GM23338 (cell line): Measurements from ENCODE around the gene EIF3L. TPM values are rescaled to one million over a fixed set of nuclear protein-coding genes. Genes with fewer than 3 reads are reported as not detected.

Experiments
- ATAC-seq: fragments of 200-7000 bp; cut with Tn5 transposase; 3 replicates; pipeline ENCODE4 v1.9.1; 2020
- DNase-seq: peaks from one replicate; pipeline ENCODE4 v3.0.0-alpha.2; 2015; ENCODE audit warnings: low spot score
- H2AFZ ChIP-seq: fragments of 200-600 bp; sonication (generic); 2 replicates; pipeline ENCODE4 v1.8.0; 2016; ENCODE audit warnings: antibody characterized with exemption, mild to moderate bottlenecking, moderate library complexity
- H3F3A ChIP-seq: fragments of 200-600 bp; sonication (generic); replicated peaks from 2 replicates; pipeline ENCODE4 v1.8.0; 2017; ENCODE audit warnings: antibody characterized with exemption, mixed run types, low read depth
- H3K27ac ChIP-seq: fragments of 200-600 bp; sonication (generic); 2 replicates; pipeline ENCODE4 v1.6.1; 2016; ENCODE audit warnings: low read depth
- H3K27me3 ChIP-seq: fragments of 200-600 bp; sonication (generic); 2 replicates; pipeline ENCODE4 v1.8.0; 2016; ENCODE audit warnings: mild to moderate bottlenecking, mixed run types, moderate library complexity; ENCODE audit not compliant: insufficient read depth
- H3K36me3 ChIP-seq: fragments of 200-600 bp; sonication (generic); 2 replicates; pipeline ENCODE4 v1.8.0; 2016; ENCODE audit warnings: mild to moderate bottlenecking; ENCODE audit not compliant: insufficient read depth
- H3K4me1 ChIP-seq: fragments of 200-600 bp; sonication (generic); 2 replicates; pipeline ENCODE4 v1.8.0; 2016; ENCODE audit warnings: mild to moderate bottlenecking, moderate library complexity; ENCODE audit not compliant: insufficient read depth
- H3K4me2 ChIP-seq: fragments of 200-600 bp; sonication (generic); 2 replicates; pipeline ENCODE4 v1.7.1; 2017; ENCODE audit warnings: mixed run types
- H3K4me3 ChIP-seq: fragments of 200-600 bp; sonication (generic); 2 replicates; pipeline ENCODE4 v1.6.1; 2016; ENCODE audit warnings: mixed run types
- H3K79me2 ChIP-seq: fragments of 200-600 bp; sonication (generic); replicated peaks from 2 replicates; pipeline ENCODE4 v1.8.0; 2017; ENCODE audit warnings: mild to moderate bottlenecking; ENCODE audit not compliant: insufficient read depth
- H3K9me2 ChIP-seq: fragments of 200-600 bp; sonication (generic); 2 replicates; pipeline ENCODE4 v1.8.0; 2017; ENCODE audit not compliant: insufficient read depth
- H4K20me1 ChIP-seq: fragments of 200-600 bp; sonication (generic); replicated peaks from 2 replicates; pipeline ENCODE4 v1.8.0; 2017; ENCODE audit warnings: mild to moderate bottlenecking; ENCODE audit not compliant: insufficient read depth
- H3K27ac Mint-ChIP-seq: 2 replicates; pipeline ENCODE4 v1.8.0; 2020; ENCODE audit warnings: inconsistent platforms, mild to moderate bottlenecking, moderate library complexity, mixed read lengths
- H3K27me3 Mint-ChIP-seq: 3 replicates; pipeline ENCODE4 v1.8.0; 2022; ENCODE audit warnings: low read depth, mild to moderate bottlenecking, moderate library complexity, mixed read lengths, inconsistent platforms; ENCODE audit not compliant: insufficient read depth, poor library complexity
- H3K36me3 Mint-ChIP-seq: 3 replicates; pipeline ENCODE4 v1.8.0; 2021; ENCODE audit warnings: low read depth, mild to moderate bottlenecking, inconsistent platforms, moderate library complexity, mixed read lengths
- H3K4me1 Mint-ChIP-seq: 3 replicates; pipeline ENCODE4 v1.8.0; 2020; ENCODE audit warnings: mild to moderate bottlenecking, inconsistent platforms, mixed read lengths
- H3K4me3 Mint-ChIP-seq: 3 replicates; pipeline ENCODE4 v1.8.0; 2021; ENCODE audit warnings: moderate library complexity, mild to moderate bottlenecking, inconsistent platforms, mixed read lengths
- H3K9me3 Mint-ChIP-seq: 3 replicates; pipeline ENCODE4 v1.8.0; 2020; ENCODE audit warnings: moderate library complexity, mild to moderate bottlenecking, inconsistent platforms, mixed read lengths
- CREB1 ChIP-seq: fragments of 250-450 bp; sonication (Bioruptor Pico); IDR thresholded peaks from 2 replicates; pipeline ENCODE4 v1.5.0; 2020; ENCODE audit warnings: low read depth, mild to moderate bottlenecking, moderate library complexity
- EZH2 ChIP-seq: fragments of 200-600 bp; sonication (generic); IDR thresholded peaks from one replicate; pipeline ENCODE4 v1.8.0; 2017; ENCODE audit warnings: antibody characterized with exemption, mild to moderate bottlenecking, low read depth; ENCODE audit not compliant: unreplicated experiment
- JUNB ChIP-seq: IDR thresholded peaks from one replicate; pipeline ENCODE4 v1.6.1; 2016; ENCODE audit warnings: antibody characterized with exemption; ENCODE audit not compliant: unreplicated experiment
- POLR2AphosphoS5 ChIP-seq: IDR thresholded peaks from 2 replicates; pipeline ENCODE4 v1.6.1; 2016; ENCODE audit warnings: antibody characterized with exemption, low read depth
- ZNF331 ChIP-seq: fragments of 250-450 bp; sonication (Bioruptor Pico); IDR thresholded peaks from 2 replicates; pipeline ENCODE4 v1.5.0; 2020; ENCODE audit warnings: low read depth, mild to moderate bottlenecking, moderate library complexity
- polyA plus RNA-seq: library from polyadenylated mRNA; unstranded; fragments of >200 nt; fragmentation: Nextera tagmentation; extraction: Ambion mirVana; gene quantifications from 2 replicates; pipeline ENCODE4 v1.2.1, GENCODE V29; 2016
- total RNA-seq: library from RNA; depleted of rRNA; stranded (reverse); fragments of >200 nt; shearing (Covaris generic); gene quantifications from 2 replicates; pipeline ENCODE4 v1.2.3, GENCODE V29; 2014
- TF ChIP-seq, protein P1 (sequence below): IDR thresholded peaks from 2 replicates; pipeline ENCODE4 v1.6.1; 2016; ENCODE audit warnings: antibody characterized with exemption
- TF ChIP-seq, protein P2 (sequence below): IDR thresholded peaks from one replicate; pipeline ENCODE4 v1.6.1; 2018; ENCODE audit warnings: antibody characterized with exemption; ENCODE audit not compliant: unreplicated experiment

Gene EIF3L
- total and polyA plus RNA-seq, 2 experiments from 2014 or later = 430 to 459 TPM

DNA sequence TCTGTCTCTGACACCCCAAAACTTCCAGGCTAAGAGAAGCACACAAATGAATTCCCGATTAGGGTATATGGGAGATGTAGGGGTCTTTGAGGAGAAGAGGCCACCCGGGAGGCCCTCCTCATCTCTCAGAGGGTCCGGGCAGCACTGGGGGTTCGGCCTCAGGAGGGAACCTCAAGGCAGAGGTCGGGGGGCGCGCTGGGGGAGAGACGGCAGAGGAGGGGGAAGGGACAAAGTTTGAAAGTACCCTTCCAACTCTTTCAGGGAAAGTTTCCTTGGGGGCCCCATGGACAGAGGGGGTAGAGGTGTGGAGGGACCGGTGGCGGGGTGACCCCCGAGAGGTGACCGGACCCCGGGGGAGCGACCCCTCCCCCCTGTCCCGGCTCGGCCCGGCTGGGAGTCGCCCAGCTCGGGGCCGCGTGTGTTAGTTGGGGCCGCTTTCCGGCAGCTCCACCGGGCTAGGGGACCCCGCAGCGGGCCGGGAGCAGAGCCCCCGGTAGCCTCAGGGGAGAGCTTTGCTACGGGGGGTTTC lies 44.8 kb upstream of the EIF3L start:
- peak; percentile 27 for DNase-seq
- Histone ChIP-seq H3F3A (peaks cover 20% of the 10 kb centered on the region), H3K36me3 (no peaks in the 10 kb centered on the region), H3K79me2 (0 out of 2 replicates have a peak, but pooled peaks cover 6% of the 10 kb centered on the region), H3K4me3 (peak overlapping the region; percentile 86), H2AFZ (peak overlapping the region; percentile 92), H4K20me1 (no peaks in the 10 kb centered on the region; the same call in 1 of the 2 replicates), H3K27ac (no peak overlapping the region), H3K4me1 (peaks cover 25% of the 10 kb centered on the region), H3K9me2 (no peaks in the 10 kb centered on the region), H3K4me2 (peak overlapping the region; percentile 100), H3K27me3 (peaks cover 75% of the 10 kb centered on the region)
- H3K9me3 Mint-ChIP-seq = no peaks in the 10 kb centered on the region; the same call in 2 of the 3 replicates
- no peak for ATAC-seq
- TF ChIP-seq CREB1 (CRISPR knock-in tag) (no peak), EZH2 (no peak)
- H3K36me3 Mint-ChIP-seq = no peaks in the 10 kb centered on the region
- H3K4me3 Mint-ChIP-seq = peak overlapping the region; percentile 86
- no peak overlapping the region for H3K27ac Mint-ChIP-seq
- peaks cover 61% of the 10 kb centered on the region for H3K27me3 Mint-ChIP-seq
- H3K4me1 Mint-ChIP-seq = peaks cover 28% of the 10 kb centered on the region

DNA sequence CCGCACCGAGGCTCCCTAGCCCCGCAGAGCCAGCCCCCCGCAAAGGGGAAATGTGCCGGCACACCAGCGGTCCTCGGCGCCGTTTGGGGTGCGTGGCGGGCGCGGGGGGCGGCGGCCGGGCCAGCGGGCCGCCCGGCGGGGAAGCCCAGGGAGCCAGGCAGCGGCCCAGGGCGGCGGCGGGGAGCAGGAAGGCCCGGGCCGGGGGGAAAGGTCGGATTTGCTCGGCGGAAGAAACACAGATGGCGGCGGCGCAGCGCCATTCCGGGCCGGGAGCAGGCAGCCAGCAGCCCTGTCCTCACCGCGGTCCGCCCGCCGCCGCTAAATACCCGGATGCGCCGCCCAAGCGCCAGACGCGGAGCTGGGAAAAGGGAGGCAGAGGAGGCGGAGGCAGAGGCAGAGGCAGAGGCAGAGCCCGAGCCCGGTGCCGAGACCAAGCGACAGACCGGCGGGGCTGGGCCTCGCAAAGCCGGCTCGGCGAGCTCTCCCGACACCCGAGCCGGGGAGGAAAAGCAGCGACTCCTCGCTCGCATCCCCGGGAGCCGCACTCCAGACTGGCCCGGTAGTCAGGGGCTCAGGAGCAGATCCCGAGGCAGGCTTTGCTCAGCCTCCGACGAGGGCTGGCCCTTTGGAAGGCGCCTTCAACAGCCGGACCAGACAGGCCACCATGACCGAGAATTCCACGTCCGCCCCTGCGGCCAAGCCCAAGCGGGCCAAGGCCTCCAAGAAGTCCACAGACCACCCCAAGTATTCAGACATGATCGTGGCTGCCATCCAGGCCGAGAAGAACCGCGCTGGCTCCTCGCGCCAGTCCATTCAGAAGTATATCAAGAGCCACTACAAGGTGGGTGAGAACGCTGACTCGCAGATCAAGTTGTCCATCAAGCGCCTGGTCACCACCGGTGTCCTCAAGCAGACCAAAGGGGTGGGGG lies 44.1 kb upstream of the EIF3L start:
- Mint-ChIP-seq H3K27ac (no peak overlapping the region), H3K4me1 (peaks cover 28% of the 10 kb centered on the region), H3K36me3 (no peaks in the 10 kb centered on the region), H3K9me3 (no peaks in the 10 kb centered on the region; the same call in 2 of the 3 replicates), H3K27me3 (peaks cover 61% of the 10 kb centered on the region), H3K4me3 (peak overlapping the region; percentile 89)
- Histone ChIP-seq H3K27me3 (peaks cover 73% of the 10 kb centered on the region), H3K4me2 (peak overlapping the region; percentile 100), H3K9me2 (no peaks in the 10 kb centered on the region), H3K36me3 (no peaks in the 10 kb centered on the region), H3K27ac (no peak overlapping the region), H3K4me1 (peaks cover 25% of the 10 kb centered on the region), H3K79me2 (0 out of 2 replicates have a peak, but pooled peaks cover 6% of the 10 kb centered on the region), H2AFZ (0 out of 2 replicates have a peak overlapping the region, but pooled peaks have one; percentile 56), H3F3A (peaks cover 20% of the 10 kb centered on the region), H3K4me3 (peak overlapping the region; percentile 86), H4K20me1 (no peaks in the 10 kb centered on the region; the same call in 1 of the 2 replicates)
- ATAC-seq (peak; percentile 1), DNase-seq (peak; percentile 84)
- TF ChIP-seq, protein P1, sequence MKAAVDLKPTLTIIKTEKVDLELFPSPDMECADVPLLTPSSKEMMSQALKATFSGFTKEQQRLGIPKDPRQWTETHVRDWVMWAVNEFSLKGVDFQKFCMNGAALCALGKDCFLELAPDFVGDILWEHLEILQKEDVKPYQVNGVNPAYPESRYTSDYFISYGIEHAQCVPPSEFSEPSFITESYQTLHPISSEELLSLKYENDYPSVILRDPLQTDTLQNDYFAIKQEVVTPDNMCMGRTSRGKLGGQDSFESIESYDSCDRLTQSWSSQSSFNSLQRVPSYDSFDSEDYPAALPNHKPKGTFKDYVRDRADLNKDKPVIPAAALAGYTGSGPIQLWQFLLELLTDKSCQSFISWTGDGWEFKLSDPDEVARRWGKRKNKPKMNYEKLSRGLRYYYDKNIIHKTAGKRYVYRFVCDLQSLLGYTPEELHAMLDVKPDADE = 0 out of 2 replicates have a peak, but pooled peaks have one; percentile 27
- no peak for TF ChIP-seq ZNF331 (CRISPR knock-in tag)
- no peak for TF ChIP-seq JUNB
- peak; percentile 90 for TF ChIP-seq POLR2AphosphoS5
- TF ChIP-seq EZH2 = peak; percentile 46

DNA sequence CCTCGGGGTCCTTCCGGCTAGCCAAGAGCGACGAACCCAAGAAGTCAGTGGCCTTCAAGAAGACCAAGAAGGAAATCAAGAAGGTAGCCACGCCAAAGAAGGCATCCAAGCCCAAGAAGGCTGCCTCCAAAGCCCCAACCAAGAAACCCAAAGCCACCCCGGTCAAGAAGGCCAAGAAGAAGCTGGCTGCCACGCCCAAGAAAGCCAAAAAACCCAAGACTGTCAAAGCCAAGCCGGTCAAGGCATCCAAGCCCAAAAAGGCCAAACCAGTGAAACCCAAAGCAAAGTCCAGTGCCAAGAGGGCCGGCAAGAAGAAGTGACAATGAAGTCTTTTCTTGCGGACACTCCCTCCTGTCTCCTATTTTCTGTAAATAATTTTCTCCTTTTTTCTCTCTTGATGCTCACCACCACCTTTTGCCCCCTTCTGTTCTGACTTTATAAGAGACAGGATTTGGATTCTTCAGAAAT lies 43.4 kb upstream of the EIF3L start:
- Histone ChIP-seq H4K20me1 (no peaks in the 10 kb centered on the region; the same call in 1 of the 2 replicates), H3K4me1 (peaks cover 25% of the 10 kb centered on the region), H3K9me2 (no peaks in the 10 kb centered on the region), H3K36me3 (no peaks in the 10 kb centered on the region), H3K27me3 (peaks cover 70% of the 10 kb centered on the region), H2AFZ (no peak overlapping the region), H3K4me2 (peak overlapping the region; percentile 100), H3F3A (peaks cover 20% of the 10 kb centered on the region), H3K27ac (no peak overlapping the region), H3K4me3 (peak overlapping the region; percentile 86), H3K79me2 (0 out of 2 replicates have a peak, but pooled peaks cover 6% of the 10 kb centered on the region)
- peak overlapping the region; percentile 89 for H3K4me3 Mint-ChIP-seq
- H3K36me3 Mint-ChIP-seq = no peaks in the 10 kb centered on the region
- H3K9me3 Mint-ChIP-seq = no peaks in the 10 kb centered on the region; the same call in 2 of the 3 replicates
- no peak for DNase-seq
- no peak for ATAC-seq
- H3K27me3 Mint-ChIP-seq = peaks cover 60% of the 10 kb centered on the region
- H3K4me1 Mint-ChIP-seq = peaks cover 28% of the 10 kb centered on the region
- H3K27ac Mint-ChIP-seq = no peak overlapping the region
- no peak for TF ChIP-seq ZNF331 (CRISPR knock-in tag)
- no peak for TF ChIP-seq EZH2
- TF ChIP-seq CREB1 (CRISPR knock-in tag) = no peak
- TF ChIP-seq, protein P2, sequence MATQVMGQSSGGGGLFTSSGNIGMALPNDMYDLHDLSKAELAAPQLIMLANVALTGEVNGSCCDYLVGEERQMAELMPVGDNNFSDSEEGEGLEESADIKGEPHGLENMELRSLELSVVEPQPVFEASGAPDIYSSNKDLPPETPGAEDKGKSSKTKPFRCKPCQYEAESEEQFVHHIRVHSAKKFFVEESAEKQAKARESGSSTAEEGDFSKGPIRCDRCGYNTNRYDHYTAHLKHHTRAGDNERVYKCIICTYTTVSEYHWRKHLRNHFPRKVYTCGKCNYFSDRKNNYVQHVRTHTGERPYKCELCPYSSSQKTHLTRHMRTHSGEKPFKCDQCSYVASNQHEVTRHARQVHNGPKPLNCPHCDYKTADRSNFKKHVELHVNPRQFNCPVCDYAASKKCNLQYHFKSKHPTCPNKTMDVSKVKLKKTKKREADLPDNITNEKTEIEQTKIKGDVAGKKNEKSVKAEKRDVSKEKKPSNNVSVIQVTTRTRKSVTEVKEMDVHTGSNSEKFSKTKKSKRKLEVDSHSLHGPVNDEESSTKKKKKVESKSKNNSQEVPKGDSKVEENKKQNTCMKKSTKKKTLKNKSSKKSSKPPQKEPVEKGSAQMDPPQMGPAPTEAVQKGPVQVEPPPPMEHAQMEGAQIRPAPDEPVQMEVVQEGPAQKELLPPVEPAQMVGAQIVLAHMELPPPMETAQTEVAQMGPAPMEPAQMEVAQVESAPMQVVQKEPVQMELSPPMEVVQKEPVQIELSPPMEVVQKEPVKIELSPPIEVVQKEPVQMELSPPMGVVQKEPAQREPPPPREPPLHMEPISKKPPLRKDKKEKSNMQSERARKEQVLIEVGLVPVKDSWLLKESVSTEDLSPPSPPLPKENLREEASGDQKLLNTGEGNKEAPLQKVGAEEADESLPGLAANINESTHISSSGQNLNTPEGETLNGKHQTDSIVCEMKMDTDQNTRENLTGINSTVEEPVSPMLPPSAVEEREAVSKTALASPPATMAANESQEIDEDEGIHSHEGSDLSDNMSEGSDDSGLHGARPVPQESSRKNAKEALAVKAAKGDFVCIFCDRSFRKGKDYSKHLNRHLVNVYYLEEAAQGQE = no peak
